Left ventricle myocardium inferior (tissue), 1 donor: ENCODE data around the gene PARP2. TPM values are rescaled to one million over a fixed set of nuclear protein-coding genes. Genes with fewer than 3 reads are reported as not detected.

Experiments used
- DNase-seq: peaks from one replicate; pipeline ENCODE4 v3.0.0-alpha.2; 2020
- H3K27ac ChIP-seq: fragments of 200-600 bp; replicated peaks from 2 replicates; pipeline ENCODE4 v1.8.0; 2021
- H3K27me3 ChIP-seq: fragments of 200-600 bp; 2 replicates; pipeline ENCODE4 v1.8.0; 2021; ENCODE audit warnings: low read depth
- H3K36me3 ChIP-seq: fragments of 200-600 bp; 2 replicates; pipeline ENCODE4 v1.8.0; 2021
- H3K4me1 ChIP-seq: fragments of 200-600 bp; 2 replicates; pipeline ENCODE4 v1.8.0; 2021
- H3K4me3 ChIP-seq: fragments of 200-600 bp; 2 replicates; pipeline ENCODE4 v1.8.0; 2021; ENCODE audit warnings: mild to moderate bottlenecking, moderate library complexity
- H3K9me3 ChIP-seq: fragments of 200-600 bp; replicated peaks from 2 replicates; pipeline ENCODE4 v1.8.0; 2021
- CTCF ChIP-seq: fragments of 200-600 bp; IDR thresholded peaks from 2 replicates; pipeline ENCODE4 v1.8.0; 2021; ENCODE audit warnings: antibody characterized with exemption, mild to moderate bottlenecking, borderline replicate concordance
- intact Hi-C: fragments of 100-400 bp; cut with micrococcal nuclease; formaldehyde crosslinking; loops from one replicate; pipeline ENCODE4 v1.11.0; 2022
- total RNA-seq: library from RNA; stranded (reverse); fragmentation: NEBNext Ultra II Directional; extraction: Animal tissue kit (Norgen Biotek cat#: 25700); gene quantifications from one replicate; pipeline ENCODE4 v1.2.1, GENCODE V29; 2021
- donor health status: DM: no; HTN: yes; CAD: no; lungs with severe emphysema.

The PARP2 gene
- total RNA-seq, 1 donor from 2014 or later, result 15.6 TPM

GRCh38 chr14:20329355-20329754 lies 14.1 kb upstream of the PARP2 start:
- no peak for DNase-seq
- Histone ChIP-seq H3K9me3 (no peaks in the 10 kb centered on the region), H3K36me3 (peaks cover 36% of the 10 kb centered on the region), H3K27ac (no peak overlapping the region), H3K4me3 (no peak overlapping the region), H3K4me1 (peaks cover 57% of the 10 kb centered on the region), H3K27me3 (no peaks in the 10 kb centered on the region)
- TF ChIP-seq CTCF, result no peak
- intact Hi-C loops, result loop anchor here (5.0 kb wide), 1 partner anchor 283 kb away; no protein-coding TSS in a partner anchor

DNA sequence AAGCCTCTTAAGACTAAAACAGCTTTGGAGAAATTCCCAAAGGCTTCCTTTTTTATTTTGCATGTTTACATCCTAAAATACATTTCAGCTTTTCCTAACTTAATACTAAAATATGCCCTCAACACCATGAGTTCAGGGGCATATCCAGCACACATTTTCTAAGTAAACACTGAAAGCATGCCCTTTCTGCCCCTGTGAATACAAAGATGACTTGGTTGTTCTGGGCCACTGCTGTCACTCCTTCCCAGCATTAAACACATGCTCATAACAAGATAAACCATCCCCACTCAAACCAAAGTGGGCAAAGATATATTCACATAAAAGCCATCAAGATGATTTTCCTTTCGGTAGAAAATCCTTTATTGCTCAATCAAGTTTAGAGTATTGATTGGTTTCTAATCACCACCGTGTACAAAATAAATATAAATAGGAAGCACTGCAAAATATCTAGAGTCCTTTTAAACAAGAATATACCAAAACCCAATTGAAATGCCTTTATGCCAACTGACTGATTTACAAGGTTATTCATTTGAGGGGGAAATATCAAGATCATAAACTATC lies 12.3 kb upstream of the PARP2 start:
- H3K36me3 ChIP-seq, result peaks cover 19% of the 10 kb centered on the region
- peak overlapping the region; percentile 75 for H3K4me3 ChIP-seq
- no peak for TF ChIP-seq CTCF
- intact Hi-C loops, result loop anchor here (5.0 kb wide), 1 partner anchor 351 kb away; the partner anchor contains the start of gene RNASE4
- H3K27me3 ChIP-seq, result no peaks in the 10 kb centered on the region
- no peak for DNase-seq
- H3K27ac ChIP-seq, result peak overlapping the region; percentile 91
- peaks cover 57% of the 10 kb centered on the region for H3K4me1 ChIP-seq
- no peaks in the 10 kb centered on the region for H3K9me3 ChIP-seq

DNA sequence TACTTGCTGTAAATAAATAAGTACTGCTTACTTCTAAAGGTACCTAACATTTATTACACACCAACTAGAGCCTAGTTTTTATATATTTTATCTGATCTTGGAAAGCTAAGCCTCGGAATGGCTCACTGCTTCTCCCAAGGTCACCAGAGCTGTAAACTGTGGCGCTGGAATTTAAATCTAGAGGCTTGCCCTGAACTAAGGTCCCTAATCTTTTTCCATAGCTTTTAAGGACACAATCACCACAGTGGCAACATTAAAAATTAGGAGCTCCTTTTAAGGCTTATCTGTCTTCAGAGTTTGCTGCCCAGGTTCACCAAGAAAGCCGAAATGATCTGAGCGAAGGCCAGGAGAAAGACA lies 11.0 kb upstream of the PARP2 start:
- intact Hi-C loops, result loop anchor here (5.0 kb wide), 1 partner anchor 350 kb away; the partner anchor contains the start of gene RNASE4
- H3K36me3 ChIP-seq, result peaks cover 11% of the 10 kb centered on the region
- no peaks in the 10 kb centered on the region for H3K27me3 ChIP-seq
- no peaks in the 10 kb centered on the region for H3K9me3 ChIP-seq
- peak overlapping the region; percentile 91 for H3K27ac ChIP-seq
- DNase-seq, result no peak
- peak overlapping the region; percentile 75 for H3K4me3 ChIP-seq
- no peak for TF ChIP-seq CTCF
- peaks cover 50% of the 10 kb centered on the region for H3K4me1 ChIP-seq

DNA sequence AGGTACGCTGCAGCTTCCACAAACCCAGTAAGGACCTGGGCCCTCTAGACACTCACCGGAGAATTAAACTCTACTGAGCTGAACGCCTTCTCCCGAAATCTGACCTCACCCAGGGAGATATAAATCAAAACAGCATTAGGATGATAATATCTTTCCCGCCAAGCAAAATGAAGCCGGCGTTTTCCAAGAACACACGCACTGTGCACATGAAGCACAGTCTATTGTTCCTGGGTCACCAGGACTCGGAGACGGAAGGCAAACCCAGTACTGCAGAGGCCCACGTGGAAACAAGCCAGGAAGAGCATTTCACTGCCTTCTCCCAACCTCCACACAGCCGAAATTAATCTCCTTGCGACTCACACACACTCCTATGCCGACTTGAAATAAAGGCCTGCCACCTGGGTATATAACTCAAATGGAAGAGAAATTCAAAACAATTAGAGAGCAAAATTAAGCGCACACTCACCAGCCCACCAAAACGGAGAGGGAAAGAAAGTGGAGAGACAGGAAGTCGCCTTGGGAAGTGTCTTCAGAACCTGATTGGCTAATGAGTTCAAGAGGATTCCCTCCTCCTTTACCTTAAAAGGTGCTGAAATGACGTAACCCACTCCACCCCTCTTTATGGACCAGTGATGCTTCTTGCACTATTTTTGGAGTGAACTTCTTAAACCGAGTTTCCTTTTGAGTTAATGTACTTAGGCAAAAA lies 10.5 kb upstream of the PARP2 start, which contains the start of gene CCNB1IP1:
Gene CCNB1IP1 (minus strand): TSS at position 492 of the 706 bp plus-strand sequence. CDS start 16,756 bp downstream, outside the sequence.
- H3K36me3 ChIP-seq, result peaks cover 11% of the 10 kb centered on the region
- DNase-seq, result peak; percentile 28
- peak within 1 kb of the TSS; percentile 75 for H3K4me3 ChIP-seq
- intact Hi-C loops, result loop anchor here (5.0 kb wide), 1 partner anchor 349 kb away; the partner anchor contains the start of gene RNASE4
- H3K27ac ChIP-seq, result peak within 1 kb of the TSS; percentile 91
- H3K4me1 ChIP-seq, result peaks cover 45% of the 10 kb centered on the region
- H3K9me3 ChIP-seq, result no peaks in the 10 kb centered on the region
- TF ChIP-seq CTCF, result no peak
- no peaks in the 10 kb centered on the region for H3K27me3 ChIP-seq

GRCh38 chr14:20333494-20333841 lies 10.0 kb upstream of the PARP2 start:
- Histone ChIP-seq H3K27me3 (no peaks in the 10 kb centered on the region), H3K4me3 (peak overlapping the region; percentile 75), H3K36me3 (peaks cover 6% of the 10 kb centered on the region), H3K9me3 (no peaks in the 10 kb centered on the region), H3K4me1 (peaks cover 45% of the 10 kb centered on the region), H3K27ac (peak overlapping the region; percentile 91)
- intact Hi-C loops, result loop anchor here (5.0 kb wide), 1 partner anchor 349 kb away; the partner anchor contains the start of gene RNASE4
- no peak for DNase-seq
- no peak for TF ChIP-seq CTCF
